Fibroblast of the aortic adventitia (primary cell): ENCODE results near the gene CLNS1A. TPM values are rescaled to one million over a fixed set of nuclear protein-coding genes. Genes with fewer than 3 reads are reported as not detected.

Experiments
- DNase-seq: peaks from one replicate; pipeline ENCODE4 v3.0.0-alpha.2; 2010; ENCODE audit warnings: low read depth
- H3K4me3 ChIP-seq: 2 replicates; pipeline ENCODE4 v1.5.1; 2011; ENCODE audit warnings: low read depth, mild to moderate bottlenecking, control low read depth, low read length, moderate library complexity
- CTCF ChIP-seq: IDR thresholded peaks from 2 replicates; pipeline ENCODE4 v1.5.1; 2011; ENCODE audit warnings: mild to moderate bottlenecking, low read length, control low read depth, inconsistent platforms; ENCODE audit not compliant: insufficient read depth
- total RNA-seq: library from RNA; depleted of rRNA; stranded (reverse); fragments of >200 nt; gene quantifications from 2 replicates; pipeline ENCODE4 v1.2.3, GENCODE V29; 2012; ENCODE audit warnings: low replicate concordance

CLNS1A gene
- total RNA-seq, 1 donor: 116 TPM

GRCh38 chr11:77619576-77620198 lies 17.9 kb downstream of the CLNS1A start:
- TF ChIP-seq CTCF: peak; percentile 72
- DNase-seq: peak; percentile 71
- no peak overlapping the region for H3K4me3 ChIP-seq

GRCh38 chr11:77617892-77618291 lies 19.7 kb downstream of the CLNS1A start:
- no peak overlapping the region for H3K4me3 ChIP-seq
- no peak for TF ChIP-seq CTCF
- no peak for DNase-seq

- no peak for TF ChIP-seq CTCF
- H3K4me3 ChIP-seq: no peak overlapping the region
- no peak for DNase-seq
Observed at GRCh38 chr11:77611921-77612320, 25.7 kb downstream of the CLNS1A start.

GRCh38 chr11:77609234-77609633 lies 28.4 kb downstream of the CLNS1A start:
- no peak overlapping the region for H3K4me3 ChIP-seq
- DNase-seq: no peak
- no peak for TF ChIP-seq CTCF

- no peak for TF ChIP-seq CTCF
- no peak for DNase-seq
Observed at GRCh38 chr11:77604281-77604680, 33.3 kb downstream of the CLNS1A start.

GRCh38 chr11:77602381-77603088 lies 35.1 kb downstream of the CLNS1A start:
- no peak for TF ChIP-seq CTCF
- DNase-seq: peak; percentile 89
- no peak overlapping the region for H3K4me3 ChIP-seq

More at GRCh38 chr11:77604281-77604680, 33.3 kb downstream of the CLNS1A start:
- H3K4me3 ChIP-seq: no peak overlapping the region

- H3K4me3 ChIP-seq: no peak overlapping the region
- no peak for TF ChIP-seq CTCF
- no peak for DNase-seq
Observed at GRCh38 chr11:77598195-77598594, 39.4 kb downstream of the CLNS1A start.
